Colonic mucosa (tissue), 4 donors: ENCODE measurements around the gene CD274. TPM values are rescaled to one million over a fixed set of nuclear protein-coding genes. Genes with fewer than 3 reads are reported as not detected.

Experiments used
- DNase-seq: peaks from one replicate; pipeline ENCODE4 v3.0.0-alpha.2; 2020
- H3K27ac ChIP-seq: fragments of 200-600 bp; one replicate; pipeline ENCODE4 v1.8.0; 2021
- H3K27me3 ChIP-seq: fragments of 200-600 bp; one replicate; pipeline ENCODE4 v1.8.0; 2021
- H3K36me3 ChIP-seq: fragments of 200-600 bp; one replicate; pipeline ENCODE4 v1.8.0; 2021
- H3K4me1 ChIP-seq: fragments of 200-600 bp; one replicate; pipeline ENCODE4 v1.8.0; 2021; ENCODE audit warnings: mild to moderate bottlenecking
- H3K4me3 ChIP-seq: fragments of 200-600 bp; one replicate; pipeline ENCODE4 v1.8.0; 2021
- H3K9ac ChIP-seq, 2 donors: one replicate each; pipeline ENCODE4 v1.7.0; 2013; ENCODE audit warnings: control low read depth in 2 of 2, low read depth in 2 of 2, low read length in 2 of 2
- H3K9me3 ChIP-seq: fragments of 200-600 bp; one replicate; pipeline ENCODE4 v1.8.0; 2021
- intact Hi-C: fragments of 100-400 bp; cut with DNase I; formaldehyde crosslinking; loops from one replicate; pipeline ENCODE4 v1.14.1; 2022
- total RNA-seq, 2 donors: library from RNA; stranded (reverse); fragmentation: NEBNext Ultra II Directional in 1 of 2; extraction: Animal tissue kit (Norgen Biotek cat#: 25700) in 1 of 2; gene quantifications; one replicate each; pipeline ENCODE4 v1.2.1, GENCODE V29; 2021
- TF ChIP-seq, protein P1 (sequence below): fragments of 200-600 bp; IDR thresholded peaks from one replicate; pipeline ENCODE4 v1.8.0; 2022; ENCODE audit warnings: antibody characterized with exemption, mild to moderate bottlenecking
- donor health status: healthy.
- donor health status: DM: no; HTN: no; CAD: no.
- donor health status: DM: no; HTN: no; CAD: no.

The CD274 gene
- total RNA-seq, 2 donors from 2014 or later, result 1.6 to 2.0 TPM

DNA sequence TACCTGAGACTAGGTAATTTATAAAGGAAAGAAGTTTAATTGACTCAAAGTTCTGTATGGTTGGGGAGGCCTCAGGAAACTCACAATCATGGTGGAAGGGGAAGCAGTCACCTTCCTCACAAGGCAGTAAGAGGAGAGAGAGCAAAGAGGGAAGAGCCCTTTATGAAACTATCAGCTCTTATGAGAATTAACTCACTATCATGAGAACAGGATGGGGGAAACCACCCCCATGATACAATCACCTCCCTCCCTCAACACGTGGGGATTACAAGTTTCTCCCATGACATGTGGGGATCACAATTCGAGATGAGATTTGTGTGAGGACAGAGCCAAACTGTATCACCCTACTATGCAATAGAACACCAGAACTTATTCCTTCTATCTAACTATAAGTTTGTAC lies 27.9 kb downstream of the CD274 start:
- Histone ChIP-seq H3K27ac (no peak overlapping the region), H3K27me3 (no peaks in the 10 kb centered on the region), H3K9me3 (no peaks in the 10 kb centered on the region), H3K4me1 (no peaks in the 10 kb centered on the region), H3K9ac (no peak overlapping the region), H3K36me3 (no peaks in the 10 kb centered on the region), H3K4me3 (no peak overlapping the region)
- TF ChIP-seq, protein P1, sequence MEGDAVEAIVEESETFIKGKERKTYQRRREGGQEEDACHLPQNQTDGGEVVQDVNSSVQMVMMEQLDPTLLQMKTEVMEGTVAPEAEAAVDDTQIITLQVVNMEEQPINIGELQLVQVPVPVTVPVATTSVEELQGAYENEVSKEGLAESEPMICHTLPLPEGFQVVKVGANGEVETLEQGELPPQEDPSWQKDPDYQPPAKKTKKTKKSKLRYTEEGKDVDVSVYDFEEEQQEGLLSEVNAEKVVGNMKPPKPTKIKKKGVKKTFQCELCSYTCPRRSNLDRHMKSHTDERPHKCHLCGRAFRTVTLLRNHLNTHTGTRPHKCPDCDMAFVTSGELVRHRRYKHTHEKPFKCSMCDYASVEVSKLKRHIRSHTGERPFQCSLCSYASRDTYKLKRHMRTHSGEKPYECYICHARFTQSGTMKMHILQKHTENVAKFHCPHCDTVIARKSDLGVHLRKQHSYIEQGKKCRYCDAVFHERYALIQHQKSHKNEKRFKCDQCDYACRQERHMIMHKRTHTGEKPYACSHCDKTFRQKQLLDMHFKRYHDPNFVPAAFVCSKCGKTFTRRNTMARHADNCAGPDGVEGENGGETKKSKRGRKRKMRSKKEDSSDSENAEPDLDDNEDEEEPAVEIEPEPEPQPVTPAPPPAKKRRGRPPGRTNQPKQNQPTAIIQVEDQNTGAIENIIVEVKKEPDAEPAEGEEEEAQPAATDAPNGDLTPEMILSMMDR, result no peak
- no peak for DNase-seq
- intact Hi-C loops, result no loop called here

DNA sequence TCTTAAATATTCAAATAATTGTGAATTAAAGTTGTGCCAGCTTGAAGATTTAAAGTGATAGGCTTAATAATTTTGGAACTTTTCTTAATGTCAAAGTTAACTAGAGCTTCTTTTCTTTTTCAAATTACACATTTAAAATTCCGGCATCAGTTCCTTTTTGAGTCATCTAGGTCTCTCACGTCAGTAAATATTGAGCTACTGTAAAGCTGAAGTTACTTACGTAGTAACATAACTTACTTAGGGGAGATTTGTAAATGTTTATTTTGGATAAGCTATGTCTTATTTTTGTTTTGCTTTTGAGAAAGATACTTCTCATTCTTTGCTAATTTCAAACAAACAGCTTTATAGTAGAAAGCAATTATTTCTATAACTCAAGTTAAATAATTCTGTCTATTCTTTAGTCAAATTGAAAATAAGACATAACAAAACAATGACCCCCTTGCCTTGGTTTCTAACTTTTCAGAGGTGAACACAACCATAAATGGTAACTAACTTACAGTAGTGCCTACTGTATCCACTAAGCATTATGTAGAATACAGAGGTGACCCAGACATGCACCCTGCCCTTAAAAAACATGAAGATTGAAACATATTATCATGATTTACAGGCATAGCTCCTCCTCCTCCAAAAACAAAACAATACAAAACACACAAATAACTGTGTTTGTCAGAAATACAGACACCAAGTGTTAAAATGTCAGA lies 29.8 kb downstream of the CD274 start:
- TF ChIP-seq, protein P1, result no peak

DNA sequence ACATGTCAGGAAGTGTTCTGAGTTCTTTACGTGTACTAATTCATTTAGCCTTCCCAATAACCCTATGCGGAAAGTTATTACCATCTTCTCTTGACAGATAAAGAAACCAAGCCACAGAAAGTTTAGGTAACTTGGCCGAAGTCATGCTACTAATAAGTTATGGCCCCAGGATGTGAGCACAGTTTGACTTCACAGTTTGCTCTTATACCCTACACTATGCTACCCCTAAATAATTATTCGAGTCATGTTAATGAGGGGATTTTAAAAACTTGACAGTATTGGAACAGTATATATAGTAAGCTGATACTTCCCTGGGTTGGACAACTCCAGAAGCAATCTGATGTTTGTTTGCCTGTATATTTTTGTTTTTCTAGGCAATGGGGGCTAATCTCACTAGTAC lies 30.6 kb downstream of the CD274 start:
- DNase-seq, result no peak
- H3K9ac ChIP-seq, result no peak overlapping the region
- H3K4me3 ChIP-seq, result no peak overlapping the region
- no peak overlapping the region for H3K27ac ChIP-seq
- TF ChIP-seq, protein P1, result no peak
- H3K27me3 ChIP-seq, result no peaks in the 10 kb centered on the region
- intact Hi-C loops, result no loop called here
- H3K9me3 ChIP-seq, result no peaks in the 10 kb centered on the region
- no peaks in the 10 kb centered on the region for H3K36me3 ChIP-seq
- H3K4me1 ChIP-seq, result no peaks in the 10 kb centered on the region

More for the DNA sequence above, 29.8 kb downstream of the CD274 start:
- Histone ChIP-seq H3K9ac (no peak overlapping the region), H3K36me3 (no peaks in the 10 kb centered on the region), H3K27ac (no peak overlapping the region), H3K27me3 (no peaks in the 10 kb centered on the region), H3K9me3 (no peaks in the 10 kb centered on the region), H3K4me3 (no peak overlapping the region), H3K4me1 (no peaks in the 10 kb centered on the region)
- intact Hi-C loops, result no loop called here
- no peak for DNase-seq

DNA sequence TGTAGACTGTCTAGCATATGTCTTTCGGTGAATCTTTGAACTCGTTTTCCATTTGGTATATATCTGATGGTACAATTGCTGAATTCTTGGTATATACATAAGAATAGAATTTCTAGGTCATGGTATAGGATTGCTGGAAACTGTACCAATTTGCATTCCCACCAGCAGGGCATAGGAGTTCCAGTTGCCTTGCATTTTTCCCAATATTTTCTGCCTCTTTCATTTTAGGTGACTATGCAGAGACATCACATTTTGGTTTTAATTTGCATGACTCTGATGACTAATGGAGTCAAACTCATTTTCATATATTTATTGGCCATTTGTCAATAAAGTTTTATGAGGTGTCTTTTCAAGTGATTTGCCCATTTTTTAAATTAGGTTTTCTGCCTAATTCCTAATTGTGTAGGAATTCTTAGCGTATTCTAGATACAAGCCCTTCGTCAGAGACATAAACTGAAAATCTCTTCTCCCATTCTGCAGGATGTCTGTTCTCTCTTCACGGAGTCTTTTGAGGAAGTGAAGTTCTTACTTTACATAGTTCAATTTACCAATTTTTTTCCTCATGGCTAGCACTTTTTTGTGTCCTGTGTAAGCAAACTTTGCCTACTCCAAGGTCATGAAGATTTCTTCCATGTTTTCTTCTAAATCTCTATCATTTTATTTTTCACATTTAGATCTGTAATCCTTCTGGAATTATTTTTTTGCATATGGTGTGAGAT lies 31.1 kb downstream of the CD274 start:
- Histone ChIP-seq H3K27ac (no peak overlapping the region), H3K4me3 (no peak overlapping the region), H3K9me3 (no peaks in the 10 kb centered on the region), H3K4me1 (no peaks in the 10 kb centered on the region), H3K36me3 (no peaks in the 10 kb centered on the region), H3K9ac (no peak overlapping the region), H3K27me3 (no peaks in the 10 kb centered on the region)
- intact Hi-C loops, result no loop called here
- DNase-seq, result no peak
- TF ChIP-seq, protein P1, result no peak

DNA sequence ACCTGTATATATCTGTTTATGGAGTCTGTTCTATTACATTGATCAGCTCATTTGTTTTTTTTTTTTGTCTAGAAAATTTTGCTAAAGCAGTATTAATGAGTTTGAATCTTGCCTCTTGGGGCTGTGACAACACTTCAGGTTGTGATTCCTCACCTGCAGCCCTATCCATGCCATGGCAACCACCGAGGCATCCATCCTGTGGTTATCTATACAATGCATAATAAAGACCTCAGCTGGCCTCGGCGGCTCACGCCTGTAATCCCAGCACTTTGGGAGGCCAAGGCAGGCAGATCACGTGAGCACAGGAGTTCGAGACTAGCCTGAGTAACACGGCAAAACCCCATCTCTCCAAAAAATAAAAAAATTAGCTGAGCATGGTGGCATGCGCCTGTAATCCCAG lies 31.9 kb downstream of the CD274 start:
- TF ChIP-seq, protein P1, result no peak
- Histone ChIP-seq H3K9me3 (no peaks in the 10 kb centered on the region), H3K9ac (no peak overlapping the region), H3K36me3 (no peaks in the 10 kb centered on the region), H3K4me3 (no peak overlapping the region), H3K27ac (no peak overlapping the region), H3K27me3 (no peaks in the 10 kb centered on the region), H3K4me1 (no peaks in the 10 kb centered on the region)
- intact Hi-C loops, result no loop called here
- no peak for DNase-seq
